ENCODE measurements around the gene MORC1. TPM values are rescaled to one million over a fixed set of nuclear protein-coding genes. Genes with fewer than 3 reads are reported as not detected.

Gene MORC1
- total and polyA plus RNA-seq, 9 donors = 0.05 to 0.52 (median 0.12) TPM; not detected in 4

DNA sequence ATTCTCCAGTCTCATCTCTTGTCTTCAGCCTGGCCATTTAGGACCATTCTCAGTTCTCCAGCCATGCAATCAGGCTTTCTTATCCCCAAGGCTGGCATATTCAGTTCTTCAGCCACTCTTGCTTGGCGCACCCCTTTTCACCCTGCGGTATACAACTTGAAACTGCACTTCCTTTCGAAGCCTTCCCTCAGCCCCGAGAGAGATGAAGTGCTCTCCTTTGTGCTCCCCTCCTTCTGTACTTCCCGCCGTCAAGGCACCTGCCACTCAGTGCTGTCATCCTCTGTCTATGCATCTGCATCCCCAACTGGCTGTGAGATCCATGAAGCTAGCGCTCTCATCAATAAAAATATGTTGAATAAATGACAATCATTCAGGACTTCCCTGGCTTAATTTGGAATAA is 45.7 kb downstream of the MORC1 start:
- intact Hi-C loops (cut with DNase I) = no loop called here
- H3K9me3 ChIP-seq = no peaks in the 10 kb centered on the region
- H3K27me3 ChIP-seq = no peaks in the 10 kb centered on the region
- H3K27ac ChIP-seq = no peak overlapping the region
- 76 to 86% (median 80%) methylated on average over 7 of the region's 7 CpGs for WGBS, 3 donors
- H3K4me3 ChIP-seq = no peak overlapping the region
- TF ChIP-seq EP300 (IDR thresholded peaks at IDR 0.05) (no peak), POLR2A (IDR thresholded peaks at IDR 0.05) (no peak)
- TF ChIP-seq, protein P1, sequence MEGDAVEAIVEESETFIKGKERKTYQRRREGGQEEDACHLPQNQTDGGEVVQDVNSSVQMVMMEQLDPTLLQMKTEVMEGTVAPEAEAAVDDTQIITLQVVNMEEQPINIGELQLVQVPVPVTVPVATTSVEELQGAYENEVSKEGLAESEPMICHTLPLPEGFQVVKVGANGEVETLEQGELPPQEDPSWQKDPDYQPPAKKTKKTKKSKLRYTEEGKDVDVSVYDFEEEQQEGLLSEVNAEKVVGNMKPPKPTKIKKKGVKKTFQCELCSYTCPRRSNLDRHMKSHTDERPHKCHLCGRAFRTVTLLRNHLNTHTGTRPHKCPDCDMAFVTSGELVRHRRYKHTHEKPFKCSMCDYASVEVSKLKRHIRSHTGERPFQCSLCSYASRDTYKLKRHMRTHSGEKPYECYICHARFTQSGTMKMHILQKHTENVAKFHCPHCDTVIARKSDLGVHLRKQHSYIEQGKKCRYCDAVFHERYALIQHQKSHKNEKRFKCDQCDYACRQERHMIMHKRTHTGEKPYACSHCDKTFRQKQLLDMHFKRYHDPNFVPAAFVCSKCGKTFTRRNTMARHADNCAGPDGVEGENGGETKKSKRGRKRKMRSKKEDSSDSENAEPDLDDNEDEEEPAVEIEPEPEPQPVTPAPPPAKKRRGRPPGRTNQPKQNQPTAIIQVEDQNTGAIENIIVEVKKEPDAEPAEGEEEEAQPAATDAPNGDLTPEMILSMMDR (IDR thresholded peaks at IDR 0.05) = no peak
- no peaks in the 10 kb centered on the region for H3K4me1 ChIP-seq (ENCODE audit: insufficient read depth)
- DNase-seq = no peak
- no peaks in the 10 kb centered on the region for H3K36me3 ChIP-seq

DNA sequence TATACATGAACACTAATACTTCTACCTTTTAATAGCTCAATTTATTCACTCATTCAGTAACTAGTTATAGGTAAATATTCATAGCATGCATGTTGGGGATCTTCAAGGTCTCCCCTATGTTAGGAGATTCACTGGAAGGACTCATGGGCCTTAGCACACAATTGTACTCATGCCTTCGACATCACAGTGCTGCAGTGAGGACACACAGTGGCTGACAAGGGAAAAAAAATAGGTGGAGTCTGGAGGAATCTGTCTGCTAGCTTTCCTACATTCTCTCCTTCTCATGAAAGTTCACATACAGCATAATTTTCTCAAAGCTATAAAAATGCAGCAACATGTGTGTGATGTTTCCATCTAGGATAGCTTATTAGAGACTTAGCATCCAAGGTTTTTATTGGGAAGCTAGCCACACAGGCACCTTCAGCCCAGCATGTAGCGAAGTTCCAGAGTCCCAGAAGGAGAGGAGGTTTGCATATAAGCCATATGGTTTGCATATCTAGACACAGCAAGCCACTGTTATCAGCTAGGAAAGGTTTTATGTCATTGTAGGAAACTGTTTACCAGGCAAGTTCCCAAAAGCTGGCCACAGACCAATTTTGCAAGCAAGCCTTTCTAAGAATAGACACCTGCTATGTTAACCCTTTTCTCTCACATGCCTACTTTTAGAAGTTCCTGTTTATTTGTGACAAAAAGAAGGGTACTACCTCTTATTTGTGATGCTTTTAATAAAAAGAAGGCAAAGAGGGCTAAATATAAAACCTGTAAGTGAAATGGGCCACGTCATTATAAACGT is 46.4 kb downstream of the MORC1 start:
- no peaks in the 10 kb centered on the region for H3K27me3 ChIP-seq
- intact Hi-C loops (cut with DNase I) = no loop called here
- WGBS, 3 donors = 24 to 32% (median 31%) methylated on average over 4 of the region's 4 CpGs
- no peak for DNase-seq
- no peak overlapping the region for H3K27ac ChIP-seq
- TF ChIP-seq POLR2A (IDR thresholded peaks at IDR 0.05) = no peak
- no peak for TF ChIP-seq EP300 (IDR thresholded peaks at IDR 0.05)
- TF ChIP-seq, protein P1 (IDR thresholded peaks at IDR 0.05) = no peak
- H3K4me3 ChIP-seq = no peak overlapping the region
- H3K9me3 ChIP-seq = no peaks in the 10 kb centered on the region
- H3K36me3 ChIP-seq = no peaks in the 10 kb centered on the region
- H3K4me1 ChIP-seq (ENCODE audit: insufficient read depth) = no peaks in the 10 kb centered on the region

DNA sequence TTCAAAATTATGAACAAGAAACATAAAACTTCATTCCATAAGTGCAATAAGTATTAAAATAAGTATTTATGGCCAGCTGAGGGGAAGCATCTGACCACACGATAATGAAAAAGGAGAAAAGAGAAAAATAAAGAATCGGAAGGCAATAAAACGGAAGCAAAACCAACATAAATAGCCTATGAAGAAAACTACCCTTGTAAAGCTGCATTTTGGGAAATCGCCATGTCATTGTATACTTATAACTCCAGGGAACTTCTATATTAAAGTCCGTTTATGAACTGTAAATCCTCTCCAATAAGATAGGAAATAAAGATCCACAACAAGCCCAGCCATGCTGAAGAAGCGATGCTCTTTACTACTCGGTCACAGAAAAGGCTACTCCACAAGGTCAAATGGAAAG is 47.7 kb downstream of the MORC1 start:
- 76 to 78% (median 77%) methylated on average over 7 of the region's 7 CpGs for WGBS, 3 donors

DNA sequence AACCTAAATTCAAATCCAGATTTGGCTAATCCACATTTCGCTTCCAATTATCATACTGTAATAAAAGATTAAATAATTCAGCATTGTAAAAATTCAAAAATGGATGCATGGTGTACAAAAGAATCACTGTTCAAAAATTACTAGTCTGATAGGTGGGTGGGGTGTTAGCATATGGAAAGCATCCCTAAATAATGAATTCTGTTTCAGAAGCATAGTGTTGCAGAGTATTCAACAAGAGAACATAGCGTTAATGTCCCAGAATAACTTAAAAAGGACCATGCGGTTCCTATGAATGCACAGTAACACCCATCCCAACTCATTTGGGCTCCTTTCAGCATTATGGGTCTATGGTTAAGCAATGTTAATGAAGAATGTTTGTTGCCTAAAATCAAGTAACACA is 51.1 kb downstream of the MORC1 start:
- intact Hi-C loops (cut with DNase I) = no loop called here
- Histone ChIP-seq H3K4me3 (no peak overlapping the region), H3K36me3 (no peaks in the 10 kb centered on the region), H3K9me3 (no peaks in the 10 kb centered on the region), H3K4me1 (ENCODE audit: insufficient read depth) (no peaks in the 10 kb centered on the region), H3K27me3 (no peaks in the 10 kb centered on the region), H3K27ac (no peak overlapping the region)
- WGBS, 3 donors = 93 to 97% (median 96%) methylated on average over 3 of the region's 3 CpGs
- no peak for TF ChIP-seq EP300 (IDR thresholded peaks at IDR 0.05)
- TF ChIP-seq, protein P1 (IDR thresholded peaks at IDR 0.05) = no peak
- no peak for TF ChIP-seq POLR2A (IDR thresholded peaks at IDR 0.05)
- no peak for DNase-seq

More for the DNA sequence above, 47.7 kb downstream of the MORC1 start:
- Histone ChIP-seq H3K27me3 (no peaks in the 10 kb centered on the region), H3K4me3 (no peak overlapping the region), H3K4me1 (ENCODE audit: insufficient read depth) (no peaks in the 10 kb centered on the region), H3K36me3 (no peaks in the 10 kb centered on the region), H3K27ac (no peak overlapping the region), H3K9me3 (no peaks in the 10 kb centered on the region)
- DNase-seq = no peak
- intact Hi-C loops (cut with DNase I) = no loop called here
- no peak for TF ChIP-seq EP300 (IDR thresholded peaks at IDR 0.05)
- no peak for TF ChIP-seq POLR2A (IDR thresholded peaks at IDR 0.05)
- TF ChIP-seq, protein P1 (IDR thresholded peaks at IDR 0.05) = no peak
